22Rv1 (cell line): Measurements from ENCODE around the gene RET.

Source experiments
- CTCF ChIP-seq: fragments of 450-650 bp; IDR thresholded peaks from 2 replicates; pipeline ENCODE4 v1.5.1; 2017; ENCODE audit warnings: mild to moderate bottlenecking
- ZFX ChIP-seq: fragments of 450-650 bp; IDR thresholded peaks from 2 replicates; pipeline ENCODE4 v1.6.1; 2017; ENCODE audit warnings: antibody characterized with exemption, borderline replicate concordance

- TF ChIP-seq CTCF (no peak), ZFX (no peak)
Measured at GRCh38 chr10:43061760-43062159, 15.1 kb upstream of the RET start.
